AG04450 (cell line): ENCODE data around the gene ABHD12. TPM values are rescaled to one million over a fixed set of nuclear protein-coding genes. Genes with fewer than 3 reads are reported as not detected.
"Not testable (repeated sequence)": the region's sequence is repeated elsewhere in the genome, so short reads cannot be mapped to it uniquely, and the experiment has no call there.

Experiments used
- CTCF ChIA-PET: fragments of 300-600, 350-600 bp; formaldehyde crosslinking; extraction: SDS; loops from one replicate; lab custom pipeline; 2022; ENCODE audit warnings: antibody characterized with exemption, inconsistent platforms; lab: Charles Lee
- POLR2A ChIA-PET: fragments of 350-600 bp; formaldehyde crosslinking; extraction: SDS; loops from one replicate; lab custom pipeline; 2021; ENCODE audit warnings: antibody characterized with exemption, inconsistent platforms; lab: Yijun Ruan, JAX
- DNase-seq: peaks from one replicate; pipeline ENCODE4 v3.0.0-alpha.2; 2011; ENCODE audit warnings: low read depth, low spot score
- H3K27ac ChIP-seq: one replicate; pipeline ENCODE4 v1.5.1; 2012; ENCODE audit warnings: low read depth, low read length, control low read depth
- H3K27me3 ChIP-seq: one replicate; pipeline ENCODE4 v1.6.0; 2012; ENCODE audit warnings: low read length; ENCODE audit not compliant: control insufficient read depth, insufficient read depth
- H3K4me3 ChIP-seq: 2 replicates; pipeline ENCODE4 v1.5.1; 2011; ENCODE audit warnings: mild to moderate bottlenecking, low read depth, low read length, control low read depth
- H3K9me3 ChIP-seq: 2 replicates; pipeline ENCODE4 v1.5.1; 2012; ENCODE audit warnings: low read length; ENCODE audit not compliant: control insufficient read depth, insufficient read depth
- CTCF ChIP-seq: IDR thresholded peaks from 2 replicates; pipeline ENCODE4 v1.5.1; 2011; ENCODE audit warnings: low read depth, low read length, control low read depth, inconsistent platforms
- polyA plus RNA-seq: library from polyadenylated mRNA; depleted of rRNA; stranded (reverse); fragments of >200 nt; gene quantifications from 2 replicates; pipeline ENCODE4 v1.2.3, GENCODE V29; 2011

Gene ABHD12
- polyA plus RNA-seq, 1 experiment = 33.6 TPM

GRCh38 chr20:25402583-25402982, 11.9 kb upstream of the ABHD12 start:
- CTCF ChIA-PET = interaction anchor here (0.7 kb wide), 1 partner anchor 122 kb away, joined by 3 read pairs; no protein-coding TSS in a partner anchor
- Histone ChIP-seq H3K27me3 (no peaks in the 10 kb centered on the region), H3K27ac (no peak overlapping the region), H3K9me3 (peaks cover 21% of the 10 kb centered on the region), H3K4me3 (no peak overlapping the region)
- TF ChIP-seq CTCF = no peak
- POLR2A ChIA-PET = no interaction called here
- no peak for DNase-seq

- H3K4me3 ChIP-seq, POLR2A ChIA-PET, H3K27me3 ChIP-seq, H3K27ac ChIP-seq, DNase-seq: not testable (repeated sequence)
- H3K9me3 ChIP-seq = peaks cover 20% of the 10 kb centered on the region
- CTCF ChIA-PET = interaction anchor here (1.0 to 5.7 kb wide), 13 partner anchors 7 to 406 kb away, joined by 3 to 93 read pairs (median 7); partner anchors contain the start of gene GINS1
Measured at GRCh38 chr20:25400291-25400732, 9.7 kb upstream of the ABHD12 start.

- peak; percentile 68 for TF ChIP-seq CTCF
- ChIA-PET POLR2A (interaction anchor here (0.8 to 3.2 kb wide), 2 partner anchors 9 to 103 kb away, joined by 5 to 7 read pairs; partner anchors contain the start of gene GINS1), CTCF (interaction anchor here (0.6 to 5.7 kb wide), 31 partner anchors 8 to 438 kb away, joined by 3 to 93 read pairs (median 5); partner anchors contain the start of genes ENTPD6, GINS1 and PYGB)
- H3K27ac ChIP-seq = no peak overlapping the region
- no peaks in the 10 kb centered on the region for H3K27me3 ChIP-seq
- peaks cover 20% of the 10 kb centered on the region for H3K9me3 ChIP-seq
- H3K4me3 ChIP-seq = no peak overlapping the region
- peak; percentile 59 for DNase-seq
Measured at GRCh38 chr20:25399037-25399430, 8.4 kb upstream of the ABHD12 start.

- no peak for DNase-seq
- Histone ChIP-seq H3K27ac (no peak overlapping the region), H3K27me3 (no peaks in the 10 kb centered on the region), H3K9me3 (peaks cover 18% of the 10 kb centered on the region), H3K4me3 (no peak overlapping the region)
- POLR2A ChIA-PET = interaction anchor here (0.8 to 3.2 kb wide), 2 partner anchors 9 to 103 kb away, joined by 5 to 7 read pairs; partner anchors contain the start of gene GINS1
- CTCF ChIA-PET = interaction anchor here (0.6 to 5.7 kb wide), 28 partner anchors 8 to 405 kb away, joined by 3 to 93 read pairs (median 6); partner anchors contain the start of genes ENTPD6, GINS1 and PYGB
- TF ChIP-seq CTCF = no peak
Measured at GRCh38 chr20:25398376-25399036, 7.9 kb upstream of the ABHD12 start.

- H3K4me3 ChIP-seq = no peak overlapping the region
- TF ChIP-seq CTCF = no peak
- no peaks in the 10 kb centered on the region for H3K27me3 ChIP-seq
- DNase-seq = no peak
- CTCF ChIA-PET = interaction anchor here (2.0 to 5.7 kb wide), 9 partner anchors 9 to 404 kb away, joined by 7 to 93 read pairs (median 35); partner anchors contain the start of genes GINS1 and PYGB
- no peak overlapping the region for H3K27ac ChIP-seq
- peaks cover 12% of the 10 kb centered on the region for H3K9me3 ChIP-seq
- POLR2A ChIA-PET = interaction anchor here (0.6 to 3.2 kb wide), 3 partner anchors 88 to 161 kb away, joined by 3 to 7 read pairs (median 4); no protein-coding TSS in a partner anchor
Measured at GRCh38 chr20:25397821-25398220, 7.2 kb upstream of the ABHD12 start.
